ENCODE results near the gene TNRC18. TPM values are rescaled to one million over a fixed set of nuclear protein-coding genes. Genes with fewer than 3 reads are reported as not detected.
"Not testable (repeated sequence)": the region's sequence is repeated elsewhere in the genome, so short reads cannot be mapped to it uniquely, and the experiment has no call there.

The TNRC18 gene
- total RNA-seq, 6 donors from 2014 or later: 101 to 617 (median 128) TPM

- DNase-seq (no peak), ATAC-seq (ENCODE audit: low FRiP score in 2 of 2) (no peak)
- WGBS, 2 donors: 95% methylated on average over 3 of the region's 3 CpGs; no CpG with 5 or more reads in 1 of the 2 donors
- Histone ChIP-seq H3K27ac (no peak overlapping the region), H3K4me1 (peaks cover 0 to 2% (median 0%) of the 10 kb centered on the region in 4 donors), H3K27me3 (no peaks in the 10 kb centered on the region), H3K36me3 (peaks cover 22 to 92% (median 59%) of the 10 kb centered on the region in 4 donors), H3K9me3 (no peaks in the 10 kb centered on the region), H3K4me3 (no peak overlapping the region)
- no peak for TF ChIP-seq EP300 (IDR thresholded peaks at IDR 0.05)
- TF ChIP-seq CTCF (IDR thresholded peaks at IDR 0.05): no peak
- TF ChIP-seq POLR2A (IDR thresholded peaks at IDR 0.05): no peak
- TF ChIP-seq POLR2AphosphoS5 (IDR thresholded peaks at IDR 0.05): no peak
Observed at GRCh38 chr7:5330288-5330687, 93.3 kb downstream of the TNRC18 start.

- Histone ChIP-seq H3K27me3 (no peaks in the 10 kb centered on the region), H3K4me3 (no peak overlapping the region), H3K36me3 (peaks cover 20 to 94% (median 64%) of the 10 kb centered on the region in 4 donors), H3K27ac (no peak overlapping the region), H3K4me1 (peaks cover 0 to 2% (median 0%) of the 10 kb centered on the region in 4 donors), H3K9me3 (no peaks in the 10 kb centered on the region)
- TF ChIP-seq POLR2AphosphoS5 (IDR thresholded peaks at IDR 0.05) (no peak), POLR2A (IDR thresholded peaks at IDR 0.05) (no peak), EP300 (IDR thresholded peaks at IDR 0.05) (no peak), CTCF (IDR thresholded peaks at IDR 0.05) (no peak)
- ATAC-seq (ENCODE audit: low FRiP score in 2 of 2) (peak in 1 of 2 donors; percentile 26), DNase-seq (peak in 1 of 2 donors; percentile 38)
- 84 to 91% methylated on average over 9 to 10 of the region's 10 CpGs for WGBS, 2 donors
Observed at GRCh38 chr7:5324961-5325360, 98.7 kb downstream of the TNRC18 start.

GRCh38 chr7:5323800-5324781, 99.5 kb downstream of the TNRC18 start:
- not testable (repeated sequence) for H3K9me3 ChIP-seq; H3K27ac ChIP-seq; H3K27me3 ChIP-seq; H3K4me3 ChIP-seq; ATAC-seq (ENCODE audit: low FRiP score in 2 of 2); H3K4me1 ChIP-seq
- WGBS, 2 donors: 96% methylated on average over 21 to 25 of the region's 31 CpGs
- DNase-seq: peak in 1 of 2 donors; percentile 67
- peaks cover 20 to 96% (median 71%) of the 10 kb centered on the region in 4 donors for H3K36me3 ChIP-seq

DNA sequence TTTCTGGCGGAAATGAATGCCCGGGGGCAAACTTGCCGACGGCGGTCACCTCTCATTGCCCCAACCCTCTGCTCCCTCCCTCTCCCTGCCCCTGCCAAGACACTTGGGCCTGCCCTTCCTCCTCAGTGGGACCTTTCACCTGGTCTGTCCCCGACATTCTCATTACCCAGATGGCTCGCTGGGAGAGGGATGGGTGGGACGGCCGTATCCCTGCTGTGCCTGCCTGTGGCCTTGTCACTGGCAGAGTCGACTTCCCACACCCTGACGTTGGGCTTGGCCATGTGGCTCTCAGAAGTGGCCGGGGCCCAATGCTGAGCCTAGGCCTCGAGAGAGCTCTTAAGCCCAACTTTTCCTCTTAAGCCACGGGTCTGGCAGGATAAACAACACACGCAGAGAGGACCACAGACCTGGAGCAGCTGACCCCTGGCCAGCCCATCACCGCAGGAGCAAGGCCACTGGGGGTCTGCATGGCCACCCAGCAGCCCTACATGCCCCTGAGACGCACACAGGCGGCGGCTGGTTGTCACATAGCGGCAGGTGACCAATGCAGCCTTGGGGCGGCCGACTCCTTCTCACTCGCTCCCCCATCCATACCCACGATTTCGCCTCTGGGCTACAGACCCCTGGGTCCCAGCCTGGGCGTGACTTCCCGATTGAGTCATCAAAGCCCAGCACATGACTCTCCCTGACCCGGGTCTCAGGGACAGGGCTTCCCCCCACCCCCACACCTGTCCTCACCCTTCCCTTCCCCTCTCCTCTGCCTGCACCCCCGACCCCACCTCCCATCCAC, 100.8 kb downstream of the TNRC18 start:
- TF ChIP-seq CTCF (IDR thresholded peaks at IDR 0.05): no peak
- Histone ChIP-seq H3K4me1 (peaks cover 0 to 2% (median 0%) of the 10 kb centered on the region in 4 donors), H3K4me3 (no peak overlapping the region), H3K36me3 (peaks cover 24 to 97% (median 74%) of the 10 kb centered on the region in 4 donors), H3K27me3 (no peaks in the 10 kb centered on the region), H3K27ac (no peak overlapping the region), H3K9me3 (peaks cover 0 to 12% (median 3%) of the 10 kb centered on the region in 4 donors)
- DNase-seq (no peak), ATAC-seq (ENCODE audit: low FRiP score in 2 of 2) (no peak)
- 83 to 96% methylated on average over 23 to 28 of the region's 29 CpGs for WGBS, 2 donors

DNA sequence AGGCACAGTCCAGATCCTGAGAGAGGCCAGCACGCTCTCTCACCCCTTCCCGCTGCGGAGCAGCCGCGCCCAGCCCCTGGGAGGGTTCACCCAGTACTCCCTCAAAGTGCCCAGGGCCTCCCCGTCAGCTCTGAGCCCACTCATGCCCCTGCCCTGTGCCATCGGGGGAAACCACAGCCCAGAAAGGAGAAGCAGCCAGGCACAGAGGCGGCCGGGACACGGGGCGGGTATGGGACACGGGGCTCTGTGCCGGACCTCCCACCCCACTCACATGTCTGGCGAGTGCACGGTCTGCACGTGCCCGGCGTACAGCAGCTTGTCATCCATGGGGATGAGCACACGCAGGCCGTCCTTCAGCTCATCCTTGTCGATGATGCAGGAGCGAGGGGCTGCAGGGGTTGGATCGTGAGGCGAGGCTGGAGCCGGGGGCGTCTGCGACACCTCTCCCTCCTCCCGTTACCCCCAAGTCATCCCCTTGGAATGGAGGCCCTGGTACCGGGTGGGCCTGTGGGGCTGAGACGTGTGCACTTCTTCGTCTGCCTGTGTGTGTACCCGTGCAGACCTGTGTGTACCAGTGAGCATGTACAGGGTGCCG, 102.7 kb downstream of the TNRC18 start:
- ATAC-seq (ENCODE audit: low FRiP score in 2 of 2) (no peak), DNase-seq (no peak)

More for the DNA sequence above, 102.7 kb downstream of the TNRC18 start:
- WGBS, 2 donors: 95 to 97% methylated on average over 21 to 32 of the region's 33 CpGs
- peaks cover 20 to 97% (median 74%) of the 10 kb centered on the region in 4 donors for H3K36me3 ChIP-seq
- TF ChIP-seq EP300 (IDR thresholded peaks at IDR 0.05): no peak
- no peak for TF ChIP-seq POLR2AphosphoS5 (IDR thresholded peaks at IDR 0.05)
- TF ChIP-seq POLR2A (IDR thresholded peaks at IDR 0.05): no peak
- no peak for TF ChIP-seq CTCF (IDR thresholded peaks at IDR 0.05)
- H3K4me3 ChIP-seq: no peak overlapping the region
- no peaks in the 10 kb centered on the region for H3K4me1 ChIP-seq
- no peak overlapping the region for H3K27ac ChIP-seq
- H3K27me3 ChIP-seq: no peaks in the 10 kb centered on the region
- peaks cover 0 to 12% (median 3%) of the 10 kb centered on the region in 4 donors for H3K9me3 ChIP-seq
